DOHH2 (cell line): ENCODE data around the gene CORO1C.
A peak's percentile ranks its signal among the peaks of the same experiment; 100 is the strongest.
"Not testable (repeated sequence)": the region's sequence is repeated elsewhere in the genome, so short reads cannot be mapped to it uniquely, and the experiment has no call there.

Experiments
- H3F3A ChIP-seq: fragments of 200-600 bp; sonication (generic), shearing (Covaris generic); 2 replicates; pipeline ENCODE4 v1.6.0; 2016; ENCODE audit warnings: antibody characterized with exemption, mild to moderate bottlenecking; ENCODE audit not compliant: control insufficient read depth, insufficient read depth
- H3K27ac ChIP-seq: fragments of 200-600 bp; sonication (generic); 2 replicates; pipeline ENCODE4 v1.5.1; 2014; ENCODE audit warnings: low read depth, mild to moderate bottlenecking, low read length, moderate library complexity
- H3K27me3 ChIP-seq: fragments of 200-600 bp; sonication (generic); 2 replicates; pipeline ENCODE4 v1.6.1; 2014; ENCODE audit warnings: mild to moderate bottlenecking, low read length, mixed read lengths; ENCODE audit not compliant: control insufficient read depth
- H3K36me3 ChIP-seq: fragments of 200-600 bp; sonication (generic); 2 replicates; pipeline ENCODE4 v1.6.1; 2014; ENCODE audit warnings: mild to moderate bottlenecking, low read length, moderate library complexity, mixed read lengths; ENCODE audit not compliant: control insufficient read depth
- H3K4me1 ChIP-seq: fragments of 200-600 bp; sonication (generic); 2 replicates; pipeline ENCODE4 v1.6.1; 2014; ENCODE audit warnings: mild to moderate bottlenecking, low read length, mixed read lengths; ENCODE audit not compliant: control insufficient read depth
- H3K4me2 ChIP-seq: fragments of 200-600 bp; sonication (generic); 2 replicates; pipeline ENCODE4 v1.6.0; 2014; ENCODE audit warnings: mild to moderate bottlenecking, low read length, moderate library complexity
- H3K4me3 ChIP-seq: fragments of 200-600 bp; sonication (generic); 2 replicates; pipeline ENCODE4 v1.5.1; 2014; ENCODE audit warnings: mild to moderate bottlenecking, low read length, mixed read lengths
- H3K79me2 ChIP-seq: fragments of 200-600 bp; sonication (generic); 2 replicates; pipeline ENCODE4 v1.6.1; 2014; ENCODE audit warnings: mild to moderate bottlenecking, low read length, mixed read lengths; ENCODE audit not compliant: control insufficient read depth
- H3K9me2 ChIP-seq: fragments of 200-600 bp; sonication (generic); replicated peaks from 2 replicates; pipeline ENCODE4 v1.6.1; 2014; ENCODE audit warnings: mild to moderate bottlenecking, low read length, mixed read lengths; ENCODE audit not compliant: control insufficient read depth
- H3K9me3 ChIP-seq: fragments of 200-600 bp; sonication (generic); 2 replicates; pipeline ENCODE4 v1.6.1; 2014; ENCODE audit warnings: antibody characterized with exemption, low read length, mixed read lengths; ENCODE audit not compliant: control insufficient read depth, insufficient read depth
- H4K20me1 ChIP-seq: fragments of 200-600 bp; sonication (generic); 2 replicates; pipeline ENCODE4 v1.6.0; 2014; ENCODE audit warnings: low read depth, mild to moderate bottlenecking, antibody characterized with exemption, low read length, moderate library complexity; ENCODE audit not compliant: control insufficient read depth, insufficient read depth
- EZH2phosphoT487 ChIP-seq: fragments of 200-600 bp; sonication (generic); IDR thresholded peaks from 2 replicates; pipeline ENCODE4 v1.6.1; 2017; ENCODE audit warnings: borderline replicate concordance, mild to moderate bottlenecking, antibody characterized with exemption, low read length, moderate library complexity, mixed read lengths
- TF ChIP-seq, protein P1 (sequence below): fragments of 200-600 bp; sonication (generic); IDR thresholded peaks from one replicate; pipeline ENCODE4 v1.5.1; 2014; ENCODE audit warnings: antibody characterized with exemption, mild to moderate bottlenecking, low read depth, low read length; ENCODE audit not compliant: poor library complexity, severe bottlenecking

CORO1C gene

DNA sequence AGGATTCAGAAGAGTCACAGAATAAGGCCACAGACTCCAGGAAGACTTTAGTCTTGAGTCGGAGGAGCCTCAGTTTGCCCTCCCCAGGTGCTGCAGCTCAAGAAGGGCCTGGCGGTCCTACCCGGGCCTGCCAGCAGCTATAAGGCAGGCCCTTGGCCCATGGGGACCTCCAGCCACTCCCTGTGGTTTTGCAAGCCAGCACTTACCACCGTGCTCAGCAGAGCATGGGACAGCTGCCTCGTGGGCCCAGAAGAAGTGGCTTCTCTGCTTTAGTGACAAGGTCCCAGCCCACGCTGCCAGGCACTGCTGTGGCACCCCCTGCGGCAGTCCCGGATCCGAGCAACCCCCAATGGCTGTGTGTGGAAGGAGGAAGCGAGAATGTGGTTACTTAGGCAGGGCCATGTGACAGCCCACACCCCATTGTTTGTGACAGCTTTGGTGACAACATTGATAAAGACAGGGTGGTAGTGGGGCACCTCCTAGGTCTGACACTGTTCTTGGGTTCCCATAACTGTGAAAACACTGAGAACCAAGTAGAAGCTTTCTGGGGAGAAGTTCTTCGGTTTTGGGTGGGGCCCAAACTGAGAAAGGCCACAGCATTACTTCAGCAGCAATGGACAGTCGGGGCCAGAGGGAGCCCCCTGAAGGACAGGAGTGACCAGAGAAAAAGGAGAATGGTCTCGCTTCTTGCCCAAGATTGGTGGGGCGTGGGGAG, 97.6 kb downstream of the CORO1C start, which contains the start of gene SELPLG:
Gene SELPLG (minus strand): TSS at position 361 of the 715 bp plus-strand sequence. CDS start 9,587 bp downstream, outside the sequence.
- Histone ChIP-seq H3K9me2 (no peaks in the 10 kb centered on the region), H3K4me2 (peak within 1 kb of the TSS; percentile 69), H3K9me3 (no peaks in the 10 kb centered on the region), H4K20me1 (no peaks in the 10 kb centered on the region), H3K27me3 (peaks cover 2% of the 10 kb centered on the region), H3F3A (peaks cover 32% of the 10 kb centered on the region), H3K27ac (peak within 1 kb of the TSS; percentile 90), H3K79me2 (no peaks in the 10 kb centered on the region), H3K36me3 (no peaks in the 10 kb centered on the region), H3K4me3 (peak within 1 kb of the TSS; percentile 54), H3K4me1 (peaks cover 83% of the 10 kb centered on the region)
- TF ChIP-seq EZH2phosphoT487 = no peak
- TF ChIP-seq, protein P1, sequence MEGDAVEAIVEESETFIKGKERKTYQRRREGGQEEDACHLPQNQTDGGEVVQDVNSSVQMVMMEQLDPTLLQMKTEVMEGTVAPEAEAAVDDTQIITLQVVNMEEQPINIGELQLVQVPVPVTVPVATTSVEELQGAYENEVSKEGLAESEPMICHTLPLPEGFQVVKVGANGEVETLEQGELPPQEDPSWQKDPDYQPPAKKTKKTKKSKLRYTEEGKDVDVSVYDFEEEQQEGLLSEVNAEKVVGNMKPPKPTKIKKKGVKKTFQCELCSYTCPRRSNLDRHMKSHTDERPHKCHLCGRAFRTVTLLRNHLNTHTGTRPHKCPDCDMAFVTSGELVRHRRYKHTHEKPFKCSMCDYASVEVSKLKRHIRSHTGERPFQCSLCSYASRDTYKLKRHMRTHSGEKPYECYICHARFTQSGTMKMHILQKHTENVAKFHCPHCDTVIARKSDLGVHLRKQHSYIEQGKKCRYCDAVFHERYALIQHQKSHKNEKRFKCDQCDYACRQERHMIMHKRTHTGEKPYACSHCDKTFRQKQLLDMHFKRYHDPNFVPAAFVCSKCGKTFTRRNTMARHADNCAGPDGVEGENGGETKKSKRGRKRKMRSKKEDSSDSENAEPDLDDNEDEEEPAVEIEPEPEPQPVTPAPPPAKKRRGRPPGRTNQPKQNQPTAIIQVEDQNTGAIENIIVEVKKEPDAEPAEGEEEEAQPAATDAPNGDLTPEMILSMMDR = peak; percentile 51

GRCh38 chr12:108633081-108633533, 98.2 kb downstream of the CORO1C start:
- Histone ChIP-seq H3K9me2 (no peaks in the 10 kb centered on the region), H3K27me3 (0 out of 2 replicates have a peak, but pooled peaks cover 3% of the 10 kb centered on the region), H3K27ac (peak overlapping the region; percentile 90), H3F3A (peaks cover 32% of the 10 kb centered on the region), H3K36me3 (no peaks in the 10 kb centered on the region), H3K79me2 (no peaks in the 10 kb centered on the region), H3K4me2 (peak overlapping the region; percentile 69), H3K9me3 (no peaks in the 10 kb centered on the region), H3K4me1 (peaks cover 83% of the 10 kb centered on the region), H4K20me1 (no peaks in the 10 kb centered on the region), H3K4me3 (peak overlapping the region; percentile 54)
- TF ChIP-seq EZH2phosphoT487 = no peak
- TF ChIP-seq, protein P1 = no peak

DNA sequence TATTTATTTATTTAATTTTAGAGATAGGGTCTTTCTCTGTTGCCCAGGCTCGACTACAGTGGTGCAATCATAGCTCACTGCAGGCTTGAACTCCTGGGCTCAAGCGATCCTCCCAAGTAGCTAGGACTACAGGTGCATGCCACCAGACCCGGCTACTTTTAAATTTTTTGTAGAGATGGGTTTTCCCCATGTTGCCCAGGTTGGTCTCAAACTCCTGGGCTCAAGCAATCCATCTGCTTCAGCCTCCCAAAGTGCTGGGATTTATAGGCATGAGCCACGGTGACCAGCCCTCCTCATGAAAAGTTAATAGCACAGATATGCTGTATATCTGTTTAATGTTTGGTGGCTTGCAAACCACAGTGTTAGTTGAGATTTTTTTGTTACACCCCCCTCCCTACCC, 100.1 kb downstream of the CORO1C start:
- not testable (repeated sequence) for H3K9me2 ChIP-seq, H3K4me3 ChIP-seq, H4K20me1 ChIP-seq, H3K27me3 ChIP-seq, H3K79me2 ChIP-seq, H3K36me3 ChIP-seq, H3K4me2 ChIP-seq, H3K9me3 ChIP-seq, H3K27ac ChIP-seq
- Histone ChIP-seq H3K4me1 (peaks cover 67% of the 10 kb centered on the region), H3F3A (peaks cover 26% of the 10 kb centered on the region)

DNA sequence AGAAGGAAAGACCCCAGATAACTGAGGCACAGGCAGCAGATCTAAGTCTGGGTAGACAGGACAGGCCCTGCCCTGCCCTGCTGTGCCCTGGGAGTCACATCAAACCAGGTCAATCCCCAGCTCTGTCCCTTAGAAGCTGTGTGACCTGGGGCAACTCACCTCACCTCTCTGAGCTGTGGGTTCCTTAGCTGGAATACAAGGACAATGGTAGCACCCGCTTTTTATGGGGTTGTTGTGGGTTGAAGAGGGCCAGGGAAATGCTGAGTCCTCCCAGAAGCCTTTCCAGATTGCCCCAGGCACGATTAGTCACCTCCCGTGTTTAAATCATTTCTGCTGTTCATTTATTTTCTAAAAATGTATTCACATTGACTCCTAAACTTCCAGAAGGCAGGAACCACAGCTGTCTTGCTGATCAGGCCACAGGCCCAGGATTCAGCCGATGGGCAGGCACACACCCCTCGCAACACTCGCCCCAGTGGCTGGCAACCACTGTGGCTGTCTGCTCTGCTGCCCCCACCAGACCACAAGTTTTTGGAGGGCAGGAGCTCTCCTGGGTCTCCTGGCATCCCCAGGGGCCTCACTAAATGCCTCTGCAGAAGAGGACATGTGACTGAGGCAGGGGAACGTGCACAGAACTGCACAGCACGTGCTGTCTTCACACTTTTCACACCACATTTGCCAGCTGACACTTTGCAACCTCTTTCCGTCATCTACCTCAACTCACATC, 100.7 kb downstream of the CORO1C start:
- Histone ChIP-seq H3K4me3 (no peak overlapping the region), H4K20me1 (no peaks in the 10 kb centered on the region), H3K36me3 (no peaks in the 10 kb centered on the region), H3K27ac (no peak overlapping the region), H3F3A (peaks cover 20% of the 10 kb centered on the region), H3K9me2 (no peaks in the 10 kb centered on the region), H3K4me2 (no peak overlapping the region), H3K9me3 (no peaks in the 10 kb centered on the region), H3K4me1 (peaks cover 61% of the 10 kb centered on the region), H3K79me2 (no peaks in the 10 kb centered on the region), H3K27me3 (0 out of 2 replicates have a peak, but pooled peaks cover 3% of the 10 kb centered on the region)
- no peak for TF ChIP-seq EZH2phosphoT487
- TF ChIP-seq, protein P1 = no peak
